ENCODE results near the gene TBC1D3B.

DNA sequence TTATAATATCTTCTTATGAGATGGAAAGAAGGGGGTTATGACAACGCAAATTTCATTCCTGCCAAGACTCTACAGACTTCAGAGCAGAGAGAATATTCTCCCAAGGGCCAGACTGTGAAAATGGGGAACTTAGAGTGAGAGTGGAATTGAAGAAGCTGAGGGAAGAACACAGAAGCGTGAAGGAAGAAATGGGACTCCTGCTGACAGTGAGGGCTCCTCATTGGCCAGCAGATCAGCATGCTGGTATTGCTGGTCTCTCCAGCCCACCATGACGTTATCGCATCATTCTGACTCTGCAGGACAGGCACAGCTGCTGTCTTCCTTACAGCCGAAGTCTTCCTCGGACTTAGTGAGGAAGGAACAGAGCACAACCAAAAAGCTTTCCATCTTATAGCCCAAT is 48.5 kb downstream of the TBC1D3B start:
- TF ChIP-seq, protein P1, sequence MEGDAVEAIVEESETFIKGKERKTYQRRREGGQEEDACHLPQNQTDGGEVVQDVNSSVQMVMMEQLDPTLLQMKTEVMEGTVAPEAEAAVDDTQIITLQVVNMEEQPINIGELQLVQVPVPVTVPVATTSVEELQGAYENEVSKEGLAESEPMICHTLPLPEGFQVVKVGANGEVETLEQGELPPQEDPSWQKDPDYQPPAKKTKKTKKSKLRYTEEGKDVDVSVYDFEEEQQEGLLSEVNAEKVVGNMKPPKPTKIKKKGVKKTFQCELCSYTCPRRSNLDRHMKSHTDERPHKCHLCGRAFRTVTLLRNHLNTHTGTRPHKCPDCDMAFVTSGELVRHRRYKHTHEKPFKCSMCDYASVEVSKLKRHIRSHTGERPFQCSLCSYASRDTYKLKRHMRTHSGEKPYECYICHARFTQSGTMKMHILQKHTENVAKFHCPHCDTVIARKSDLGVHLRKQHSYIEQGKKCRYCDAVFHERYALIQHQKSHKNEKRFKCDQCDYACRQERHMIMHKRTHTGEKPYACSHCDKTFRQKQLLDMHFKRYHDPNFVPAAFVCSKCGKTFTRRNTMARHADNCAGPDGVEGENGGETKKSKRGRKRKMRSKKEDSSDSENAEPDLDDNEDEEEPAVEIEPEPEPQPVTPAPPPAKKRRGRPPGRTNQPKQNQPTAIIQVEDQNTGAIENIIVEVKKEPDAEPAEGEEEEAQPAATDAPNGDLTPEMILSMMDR (IDR thresholded peaks at IDR 0.05; ENCODE audit: low read length): no peak
- TF ChIP-seq EZH2 (optimal IDR thresholded peaks at IDR 0.05; ENCODE audit: low read depth, low read length) (no peak), EZH2phosphoT487 (IDR thresholded peaks at IDR 0.05; ENCODE audit: low read length) (no peak)
